K562 (cell line): ENCODE data around the gene ERC2. TPM values are rescaled to one million over a fixed set of nuclear protein-coding genes. Genes with fewer than 3 reads are reported as not detected.

Source experiments
- MGA ChIP-seq: fragments of 450-650 bp; IDR thresholded peaks from 2 replicates; pipeline ENCODE4 v1.6.1; 2016; ENCODE audit warnings: mild to moderate bottlenecking, moderate library complexity
- polyA plus RNA-seq, 8 experiments: library from polyadenylated mRNA; depleted of rRNA in 4 of 8; stranded (reverse) in 5 of 8; unstranded in 3 of 8; fragments of >200 nt; fragmentation: Nextera tagmentation in 2 of 8; fragmentation: Illumina TruSeq in 1 of 8; extraction: Ambion mirVana in 2 of 8; extraction: Trizol in 1 of 8; gene quantifications; 2 replicates each; pipeline versions ENCODE4 v1.2.1 to v1.2.3, GENCODE V29; 2011 to 2014; ENCODE audit warnings: inconsistent platforms in 1 of 8, missing spikeins in 1 of 8
- total RNA-seq, 7 experiments: library from RNA; depleted of rRNA in 6 of 7; stranded (reverse); fragments of >200 nt in 6 of 7; fragmentation: Illumina TruSeq in 2 of 7; extraction: Trizol in 2 of 7; gene quantifications; 2 replicates each; pipeline versions ENCODE4 v1.2.1 to v1.2.3, GENCODE V29; 2011 to 2021; ENCODE audit warnings: low replicate concordance in 1 of 7

Gene ERC2
- total and polyA plus RNA-seq, 9 of the 15 experiments (the other 6 are each of a cell fraction or from before 2014, with no cell fraction given): 0.04 to 0.18 (median 0.07) TPM; not detected in 2

GRCh38 chr3:55469957-55470526 is 998.2 kb downstream of the ERC2 start (continued):
- TF ChIP-seq MGA: no peak
